ENCODE data around the gene SYT15B.
"Not testable (repeated sequence)": the region's sequence is repeated elsewhere in the genome, so short reads cannot be mapped to it uniquely, and the experiment has no call there.

DNA sequence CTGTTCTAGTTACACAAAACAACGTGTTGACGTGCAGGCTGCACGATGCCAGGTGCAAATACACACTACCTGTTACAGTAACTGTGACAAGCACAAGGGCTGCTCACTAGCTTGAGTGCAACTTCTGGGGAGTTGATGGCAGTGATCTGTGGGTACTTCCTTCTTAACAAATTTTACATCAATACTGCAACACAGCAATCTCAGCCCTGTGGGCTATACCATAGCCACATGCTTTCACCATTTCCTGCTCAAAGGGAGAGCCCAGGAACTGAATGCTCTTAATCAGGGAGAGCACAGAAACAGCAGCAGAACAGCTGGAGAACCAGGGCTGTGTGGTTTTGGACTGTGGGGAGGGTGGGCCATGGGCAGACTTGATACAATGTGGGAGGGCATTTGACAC, 10.2 kb downstream of the SYT15B start:
- TF ChIP-seq EZH2 (IDR thresholded peaks at IDR 0.05; ENCODE audit: low read depth) = not testable (repeated sequence)
- TF ChIP-seq, protein P1, sequence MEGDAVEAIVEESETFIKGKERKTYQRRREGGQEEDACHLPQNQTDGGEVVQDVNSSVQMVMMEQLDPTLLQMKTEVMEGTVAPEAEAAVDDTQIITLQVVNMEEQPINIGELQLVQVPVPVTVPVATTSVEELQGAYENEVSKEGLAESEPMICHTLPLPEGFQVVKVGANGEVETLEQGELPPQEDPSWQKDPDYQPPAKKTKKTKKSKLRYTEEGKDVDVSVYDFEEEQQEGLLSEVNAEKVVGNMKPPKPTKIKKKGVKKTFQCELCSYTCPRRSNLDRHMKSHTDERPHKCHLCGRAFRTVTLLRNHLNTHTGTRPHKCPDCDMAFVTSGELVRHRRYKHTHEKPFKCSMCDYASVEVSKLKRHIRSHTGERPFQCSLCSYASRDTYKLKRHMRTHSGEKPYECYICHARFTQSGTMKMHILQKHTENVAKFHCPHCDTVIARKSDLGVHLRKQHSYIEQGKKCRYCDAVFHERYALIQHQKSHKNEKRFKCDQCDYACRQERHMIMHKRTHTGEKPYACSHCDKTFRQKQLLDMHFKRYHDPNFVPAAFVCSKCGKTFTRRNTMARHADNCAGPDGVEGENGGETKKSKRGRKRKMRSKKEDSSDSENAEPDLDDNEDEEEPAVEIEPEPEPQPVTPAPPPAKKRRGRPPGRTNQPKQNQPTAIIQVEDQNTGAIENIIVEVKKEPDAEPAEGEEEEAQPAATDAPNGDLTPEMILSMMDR (conservative IDR thresholded peaks at IDR 0.05) = not testable (repeated sequence)
